ENCODE data around the gene GADL1. TPM values are rescaled to one million over a fixed set of nuclear protein-coding genes. Genes with fewer than 3 reads are reported as not detected.

Gene GADL1
- total RNA-seq, 2 donors from 2014 or later: not detected

- 63 to 76% methylated on average over 4 of the region's 4 CpGs for WGBS, 2 donors
- H3K36me3 ChIP-seq (replicated peaks in 1 of 2; ENCODE audit: insufficient read depth in 1 of 2, low read depth in 2 of 2): no peaks in the 10 kb centered on the region
- intact Hi-C loops (cut with DNase I): no loop called here
- no peak for DNase-seq
- H3K4me3 ChIP-seq: no peak overlapping the region
- H3K27ac ChIP-seq: no peak overlapping the region
- H3K27me3 ChIP-seq: no peaks in the 10 kb centered on the region
- no peaks in the 10 kb centered on the region for H3K9me3 ChIP-seq
- TF ChIP-seq CTCF (IDR thresholded peaks at IDR 0.05) (no peak), POLR2A (IDR thresholded peaks at IDR 0.05) (no peak)
- ATAC-seq: no peak
- no peaks in the 10 kb centered on the region for H3K4me1 ChIP-seq
Measured at GRCh38 chr3:30754426-30754825, 140.0 kb downstream of the GADL1 start.

- intact Hi-C loops (cut with DNase I): no loop called here
- no peaks in the 10 kb centered on the region for H3K4me1 ChIP-seq
- TF ChIP-seq POLR2A (IDR thresholded peaks at IDR 0.05): no peak
- H3K27ac ChIP-seq: no peak overlapping the region
- no peak for ATAC-seq
- no peak overlapping the region for H3K4me3 ChIP-seq
- DNase-seq: no peak
- 80 to 85% methylated on average over 3 of the region's 3 CpGs for whole genome bisulfite sequencing, 2 donors
- no peaks in the 10 kb centered on the region for H3K9me3 ChIP-seq
- H3K36me3 ChIP-seq (replicated peaks in 1 of 2; ENCODE audit: insufficient read depth in 1 of 2, low read depth in 2 of 2): no peaks in the 10 kb centered on the region
- H3K27me3 ChIP-seq: no peaks in the 10 kb centered on the region
Measured at GRCh38 chr3:30753766-30754165, 140.7 kb downstream of the GADL1 start.

GRCh38 chr3:30752970-30753369 lies 141.5 kb downstream of the GADL1 start:
- Histone ChIP-seq H3K9me3 (no peaks in the 10 kb centered on the region), H3K27me3 (no peaks in the 10 kb centered on the region), H3K36me3 (replicated peaks in 1 of 2; ENCODE audit: insufficient read depth in 1 of 2, low read depth in 2 of 2) (no peaks in the 10 kb centered on the region), H3K4me1 (no peaks in the 10 kb centered on the region), H3K4me3 (no peak overlapping the region), H3K27ac (no peak overlapping the region)
- ATAC-seq (no peak), DNase-seq (peak in 3 of 4 donors; percentile 13 to 41 (median 36))
- WGBS, 2 donors: 22 to 28% methylated on average over 4 of the region's 4 CpGs
- intact Hi-C loops (cut with DNase I): no loop called here
- no peak for TF ChIP-seq CTCF (IDR thresholded peaks at IDR 0.05)
- no peak for TF ChIP-seq POLR2A (IDR thresholded peaks at IDR 0.05)

GRCh38 chr3:30752491-30752890 lies 142.0 kb downstream of the GADL1 start:
- no peaks in the 10 kb centered on the region for H3K4me1 ChIP-seq
- no peaks in the 10 kb centered on the region for H3K27me3 ChIP-seq
- intact Hi-C loops (cut with DNase I): no loop called here
- H3K9me3 ChIP-seq: no peaks in the 10 kb centered on the region
- H3K27ac ChIP-seq: no peak overlapping the region
- 81 to 82% methylated on average over 5 of the region's 5 CpGs for WGBS, 2 donors
- TF ChIP-seq CTCF (IDR thresholded peaks at IDR 0.05) (no peak), POLR2A (IDR thresholded peaks at IDR 0.05) (no peak)
- ATAC-seq (no peak), DNase-seq (no peak)
- no peak overlapping the region for H3K4me3 ChIP-seq
- no peaks in the 10 kb centered on the region for H3K36me3 ChIP-seq (replicated peaks in 1 of 2; ENCODE audit: insufficient read depth in 1 of 2, low read depth in 2 of 2)

GRCh38 chr3:30751610-30752299 lies 142.7 kb downstream of the GADL1 start:
- Histone ChIP-seq H3K27ac (no peak overlapping the region), H3K36me3 (replicated peaks in 1 of 2; ENCODE audit: insufficient read depth in 1 of 2, low read depth in 2 of 2) (no peaks in the 10 kb centered on the region)
- TF ChIP-seq POLR2A (IDR thresholded peaks at IDR 0.05): no peak
- peak in 4 of 7 experiments; percentile 32 to 47 (median 39) for TF ChIP-seq CTCF (IDR thresholded peaks at IDR 0.05)

More at GRCh38 chr3:30751610-30752299, 142.7 kb downstream of the GADL1 start:
- intact Hi-C loops (cut with DNase I): no loop called here
- no peaks in the 10 kb centered on the region for H3K27me3 ChIP-seq
- H3K4me3 ChIP-seq: no peak overlapping the region
- no peaks in the 10 kb centered on the region for H3K4me1 ChIP-seq
- no peaks in the 10 kb centered on the region for H3K9me3 ChIP-seq
- 55 to 65% methylated on average over 11 of the region's 11 CpGs for WGBS, 2 donors
- no peak for ATAC-seq
- peak; percentile 25 to 47 (median 26) for DNase-seq
